SK-N-SH (cell line): ENCODE data around the gene RIOX2. TPM values are rescaled to one million over a fixed set of nuclear protein-coding genes. Genes with fewer than 3 reads are reported as not detected.

Experiments used
- CTCF ChIA-PET: fragments of 300-600, 350-600 bp; formaldehyde crosslinking; extraction: SDS; loops from one replicate; lab custom pipeline; 2021; lab: Yijun Ruan, JAX
- POLR2A ChIA-PET: fragments of 350-600 bp; sonication (Branson Sonifier 250); formaldehyde crosslinking; extraction: SDS; loops from one replicate; lab custom pipeline; 2020; ENCODE audit warnings: antibody characterized with exemption, inconsistent platforms; lab: Yijun Ruan, JAX
- DNase-seq: peaks from one replicate; pipeline ENCODE4 v3.0.0; 2012
- H2AFZ ChIP-seq: fragments of 200-600 bp; sonication (generic); 2 replicates; pipeline ENCODE4 v1.8.1; 2016; ENCODE audit warnings: antibody characterized with exemption, mild to moderate bottlenecking, low read depth
- H3F3A ChIP-seq: fragments of 200-600 bp; sonication (generic); replicated peaks from 2 replicates; pipeline ENCODE3; 2016; ENCODE audit warnings: antibody characterized with exemption, mild to moderate bottlenecking; ENCODE audit not compliant: insufficient read depth
- H3K27ac ChIP-seq, 2 experiments: fragments of 200-500 bp in 1 of 2; fragments of 200-600 bp in 1 of 2; sonication (Bioruptor generic) in 1 of 2; sonication (generic), shearing (Covaris generic) in 1 of 2; 2 replicates each; pipeline versions ENCODE4 v1.5.1 to v1.6.1; 2014 to 2016; ENCODE audit warnings: low read depth in 2 of 2, inconsistent platforms in 1 of 2, low read length in 1 of 2, mild to moderate bottlenecking in 1 of 2, mixed read lengths in 1 of 2
- H3K27me3 ChIP-seq: fragments of 200-600 bp; sonication (generic), shearing (Covaris generic); 2 replicates; pipeline ENCODE4 v1.6.1; 2016; ENCODE audit warnings: mixed run types; ENCODE audit not compliant: insufficient read depth
- H3K36me3 ChIP-seq, 2 experiments: fragments of 200-500 bp in 1 of 2; fragments of 200-600 bp in 1 of 2; sonication (Bioruptor generic) in 1 of 2; sonication (generic) in 1 of 2; replicated peaks in 1 of 2; 2 replicates each; pipeline versions ENCODE3 to v1.5.1; 2014 to 2016; ENCODE audit warnings: low read length in 1 of 2, mild to moderate bottlenecking in 1 of 2; ENCODE audit not compliant: insufficient read depth in 2 of 2, control insufficient read depth in 1 of 2
- H3K4me1 ChIP-seq, 2 experiments: fragments of 200-500 bp in 1 of 2; fragments of 200-600 bp in 1 of 2; sonication (Bioruptor generic) in 1 of 2; sonication (generic), shearing (Covaris generic) in 1 of 2; 2 replicates each; pipeline versions ENCODE4 v1.5.1 to v1.6.1; 2014 to 2016; ENCODE audit warnings: low read depth in 1 of 2, low read length in 1 of 2, mixed run types in 1 of 2; ENCODE audit not compliant: insufficient read depth in 2 of 2, control insufficient read depth in 1 of 2
- H3K4me2 ChIP-seq: fragments of 200-600 bp; sonication (generic), shearing (Covaris generic); 2 replicates; pipeline ENCODE4 v1.6.1; 2017; ENCODE audit warnings: mixed run types
- H3K4me3 ChIP-seq, 2 experiments: fragments of 200-500 bp in 1 of 2; fragments of 200-600 bp in 1 of 2; sonication (Bioruptor generic) in 1 of 2; sonication (generic), shearing (Covaris generic) in 1 of 2; 2 replicates each; pipeline versions ENCODE4 v1.5.1 to v1.8.1; 2014 to 2016; ENCODE audit warnings: low read depth in 2 of 2, inconsistent platforms in 1 of 2, low read length in 1 of 2, mild to moderate bottlenecking in 1 of 2, mixed read lengths in 1 of 2, moderate library complexity in 1 of 2
- H3K79me2 ChIP-seq: fragments of 200-600 bp; sonication (generic); 2 replicates; pipeline ENCODE4 v1.8.1; 2017; ENCODE audit warnings: mild to moderate bottlenecking; ENCODE audit not compliant: insufficient read depth
- H3K9ac ChIP-seq: fragments of 200-600 bp; sonication (generic); 2 replicates; pipeline ENCODE4 v1.6.1; 2017; ENCODE audit warnings: mixed run types
- H3K9me2 ChIP-seq: fragments of 200-600 bp; sonication (generic); 2 replicates; pipeline ENCODE4 v1.6.1; 2017; ENCODE audit warnings: mixed run types
- H3K9me3 ChIP-seq: fragments of 200-600 bp; sonication (generic); 2 replicates; pipeline ENCODE4 v1.6.1; 2017; ENCODE audit warnings: mixed run types, mild to moderate bottlenecking, moderate library complexity
- H4K20me1 ChIP-seq: fragments of 200-600 bp; sonication (generic); 2 replicates; pipeline ENCODE4 v1.6.1; 2017; ENCODE audit warnings: mild to moderate bottlenecking, mixed run types; ENCODE audit not compliant: insufficient read depth
- EP300 ChIP-seq, 2 experiments: IDR thresholded peaks; 2 replicates each; pipeline versions ENCODE4 v1.4.0 to v1.6.1; 2012; ENCODE audit warnings: borderline replicate concordance in 1 of 2, low read depth in 1 of 2, low read length in 1 of 2
- EZH2phosphoT487 ChIP-seq: fragments of 200-600 bp; sonication (generic); IDR thresholded peaks from 2 replicates; pipeline ENCODE4 v1.6.1; 2017; ENCODE audit warnings: low read depth, mixed run types, mild to moderate bottlenecking, antibody characterized with exemption, moderate library complexity, borderline replicate concordance
- FOXM1 ChIP-seq: IDR thresholded peaks from 2 replicates; pipeline ENCODE4 v1.4.0; 2012; ENCODE audit warnings: low read depth, mild to moderate bottlenecking
- GABPA ChIP-seq: IDR thresholded peaks from 2 replicates; pipeline ENCODE4 v1.4.0; 2012; ENCODE audit warnings: low read depth, mild to moderate bottlenecking
- JUND ChIP-seq: IDR thresholded peaks from 2 replicates; pipeline ENCODE4 v1.4.0; 2012
- MXI1 ChIP-seq: IDR thresholded peaks from 2 replicates; pipeline ENCODE4 v1.6.1; 2012; ENCODE audit warnings: mild to moderate bottlenecking, low read depth, low read length, improper control_type of control experiment
- RCOR1 ChIP-seq: fragments of 150-350 bp; IDR thresholded peaks from 2 replicates; pipeline ENCODE4 v1.6.1; 2017; ENCODE audit warnings: antibody characterized with exemption, low read length
- TEAD4 ChIP-seq: IDR thresholded peaks from 2 replicates; pipeline ENCODE4 v1.4.0; 2012; ENCODE audit warnings: mild to moderate bottlenecking, borderline replicate concordance; ENCODE audit not compliant: insufficient read depth
- WGBS: methylation state at CpG from one replicate; pipeline ENCODE4 v1.1.6; 2017; ENCODE audit warnings: low lambda C conversion rate; 5-methylcytosine and 5-hydroxymethylcytosine counted together
- polyA plus RNA-seq, 3 experiments: library from polyadenylated mRNA; depleted of rRNA; stranded (reverse); fragments of >200 nt; gene quantifications; 2 replicates each; pipeline ENCODE4 v1.2.3, GENCODE V29; 2012
- TF ChIP-seq, protein P1 (sequence below): IDR thresholded peaks from 2 replicates; pipeline ENCODE4 v1.6.1; 2012; ENCODE audit warnings: mild to moderate bottlenecking, low read depth, low read length, moderate library complexity
- TF ChIP-seq, protein P2 (sequence below): fragments of 200-600 bp; sonication (generic); IDR thresholded peaks from 2 replicates; pipeline ENCODE4 v1.6.1; 2017; ENCODE audit warnings: antibody characterized with exemption, mild to moderate bottlenecking, moderate library complexity
- TF ChIP-seq, protein P3 (sequence below): IDR thresholded peaks from 2 replicates; pipeline ENCODE4 v1.4.0; 2012; ENCODE audit warnings: low read depth
- TF ChIP-seq, protein P4 (sequence below): fragments of 150-350 bp; IDR thresholded peaks from 2 replicates; pipeline ENCODE4 v1.6.1; 2016; ENCODE audit warnings: mild to moderate bottlenecking, low read depth, low read length

Gene RIOX2
- polyA plus RNA-seq, 1 of the 3 experiments (the other 2 are of a cell fraction) = 12.9 TPM

DNA sequence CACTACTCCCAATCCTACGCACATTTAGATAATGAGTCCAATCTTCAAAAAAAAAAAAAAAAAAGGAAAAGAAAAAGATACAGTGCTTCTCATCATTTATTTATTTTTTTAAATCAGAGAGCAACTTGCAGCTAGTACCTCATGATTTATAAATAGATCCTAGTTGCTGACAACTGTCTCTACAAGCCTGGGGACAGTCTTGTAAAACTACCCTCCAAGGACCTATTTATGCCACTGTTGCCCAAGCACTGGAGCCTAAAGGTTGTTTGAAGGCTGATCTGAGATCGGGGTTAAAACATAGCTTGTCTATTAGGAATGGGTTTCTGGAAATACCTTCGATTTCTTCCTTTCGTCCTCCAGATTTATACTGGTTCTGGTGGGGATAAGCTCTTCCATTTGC lies 48.2 kb upstream of the RIOX2 start:
- 70% methylated on average over 4 of the region's 4 CpGs for WGBS
- H3K27me3 ChIP-seq = peaks cover 9% of the 10 kb centered on the region; the same call in 1 of the 2 replicates
- H4K20me1 ChIP-seq = no peaks in the 10 kb centered on the region
- H3F3A ChIP-seq = no peaks in the 10 kb centered on the region
- H3K79me2 ChIP-seq = no peaks in the 10 kb centered on the region
- no peak overlapping the region for H2AFZ ChIP-seq
- no peaks in the 10 kb centered on the region for H3K9me2 ChIP-seq
- no peaks in the 10 kb centered on the region for H3K4me1 ChIP-seq
- no peaks in the 10 kb centered on the region for H3K36me3 ChIP-seq
- no peak overlapping the region for H3K4me3 ChIP-seq
- H3K4me2 ChIP-seq = no peak overlapping the region
- DNase-seq = no peak
- no peaks in the 10 kb centered on the region for H3K9me3 ChIP-seq
- H3K27ac ChIP-seq = no peak overlapping the region
- POLR2A ChIA-PET = no interaction called here
- CTCF ChIA-PET = interaction anchor here (0.7 to 9.5 kb wide), 4 partner anchors 9 to 309 kb away, joined by 3 to 128 read pairs (median 4); no protein-coding TSS in a partner anchor
- H3K9ac ChIP-seq = no peak overlapping the region
- TF ChIP-seq MXI1 = no peak
- TF ChIP-seq EP300 (IDR thresholded peaks at IDR 0.05; ENCODE audit: borderline replicate concordance in 1 of 2, low read depth in 1 of 2, low read length in 1 of 2) = no peak
- TF ChIP-seq, protein P1, sequence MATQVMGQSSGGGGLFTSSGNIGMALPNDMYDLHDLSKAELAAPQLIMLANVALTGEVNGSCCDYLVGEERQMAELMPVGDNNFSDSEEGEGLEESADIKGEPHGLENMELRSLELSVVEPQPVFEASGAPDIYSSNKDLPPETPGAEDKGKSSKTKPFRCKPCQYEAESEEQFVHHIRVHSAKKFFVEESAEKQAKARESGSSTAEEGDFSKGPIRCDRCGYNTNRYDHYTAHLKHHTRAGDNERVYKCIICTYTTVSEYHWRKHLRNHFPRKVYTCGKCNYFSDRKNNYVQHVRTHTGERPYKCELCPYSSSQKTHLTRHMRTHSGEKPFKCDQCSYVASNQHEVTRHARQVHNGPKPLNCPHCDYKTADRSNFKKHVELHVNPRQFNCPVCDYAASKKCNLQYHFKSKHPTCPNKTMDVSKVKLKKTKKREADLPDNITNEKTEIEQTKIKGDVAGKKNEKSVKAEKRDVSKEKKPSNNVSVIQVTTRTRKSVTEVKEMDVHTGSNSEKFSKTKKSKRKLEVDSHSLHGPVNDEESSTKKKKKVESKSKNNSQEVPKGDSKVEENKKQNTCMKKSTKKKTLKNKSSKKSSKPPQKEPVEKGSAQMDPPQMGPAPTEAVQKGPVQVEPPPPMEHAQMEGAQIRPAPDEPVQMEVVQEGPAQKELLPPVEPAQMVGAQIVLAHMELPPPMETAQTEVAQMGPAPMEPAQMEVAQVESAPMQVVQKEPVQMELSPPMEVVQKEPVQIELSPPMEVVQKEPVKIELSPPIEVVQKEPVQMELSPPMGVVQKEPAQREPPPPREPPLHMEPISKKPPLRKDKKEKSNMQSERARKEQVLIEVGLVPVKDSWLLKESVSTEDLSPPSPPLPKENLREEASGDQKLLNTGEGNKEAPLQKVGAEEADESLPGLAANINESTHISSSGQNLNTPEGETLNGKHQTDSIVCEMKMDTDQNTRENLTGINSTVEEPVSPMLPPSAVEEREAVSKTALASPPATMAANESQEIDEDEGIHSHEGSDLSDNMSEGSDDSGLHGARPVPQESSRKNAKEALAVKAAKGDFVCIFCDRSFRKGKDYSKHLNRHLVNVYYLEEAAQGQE = no peak
- no peak for TF ChIP-seq TEAD4
- TF ChIP-seq JUND = no peak
- TF ChIP-seq RCOR1 = no peak
- no peak for TF ChIP-seq GABPA
- TF ChIP-seq, all 33 proteins: peak for 0

DNA sequence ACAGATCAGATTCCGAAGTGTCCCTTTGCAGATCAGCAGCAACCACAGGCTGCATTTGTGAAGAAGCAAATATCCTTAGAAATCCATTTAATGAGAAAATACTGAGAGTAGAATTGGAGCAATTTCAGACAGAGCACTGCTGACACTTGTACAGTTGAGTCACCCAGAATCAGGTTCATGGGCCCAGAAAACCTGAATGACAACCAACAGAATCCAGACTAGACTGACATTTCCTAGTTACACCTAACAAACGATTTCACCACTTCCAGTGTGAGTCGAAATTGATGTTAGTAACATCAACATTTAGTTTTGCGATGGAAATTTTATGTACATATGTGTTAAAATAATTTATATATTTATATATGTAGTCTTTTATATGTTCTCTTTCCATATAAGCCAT lies 46.1 kb upstream of the RIOX2 start:
- Histone ChIP-seq H3K9ac (no peak overlapping the region), H3K4me3 (no peak overlapping the region), H4K20me1 (no peaks in the 10 kb centered on the region), H3K27ac (no peak overlapping the region), H3K27me3 (peaks cover 9% of the 10 kb centered on the region; the same call in 1 of the 2 replicates), H2AFZ (no peak overlapping the region), H3K9me3 (no peaks in the 10 kb centered on the region), H3K4me2 (no peak overlapping the region), H3F3A (no peaks in the 10 kb centered on the region), H3K36me3 (no peaks in the 10 kb centered on the region), H3K9me2 (no peaks in the 10 kb centered on the region), H3K4me1 (no peaks in the 10 kb centered on the region), H3K79me2 (no peaks in the 10 kb centered on the region)
- 64% methylated on average over 4 of the region's 4 CpGs for WGBS
- ChIA-PET POLR2A (no interaction called here), CTCF (interaction anchor here (1.2 to 9.5 kb wide), 2 partner anchors 214 to 221 kb away, joined by 4 to 128 read pairs; no protein-coding TSS in a partner anchor)
- no peak for DNase-seq
- TF ChIP-seq EP300 (IDR thresholded peaks at IDR 0.05; ENCODE audit: borderline replicate concordance in 1 of 2, low read depth in 1 of 2, low read length in 1 of 2) = no peak
- TF ChIP-seq MXI1 = no peak
- TF ChIP-seq, protein P2, sequence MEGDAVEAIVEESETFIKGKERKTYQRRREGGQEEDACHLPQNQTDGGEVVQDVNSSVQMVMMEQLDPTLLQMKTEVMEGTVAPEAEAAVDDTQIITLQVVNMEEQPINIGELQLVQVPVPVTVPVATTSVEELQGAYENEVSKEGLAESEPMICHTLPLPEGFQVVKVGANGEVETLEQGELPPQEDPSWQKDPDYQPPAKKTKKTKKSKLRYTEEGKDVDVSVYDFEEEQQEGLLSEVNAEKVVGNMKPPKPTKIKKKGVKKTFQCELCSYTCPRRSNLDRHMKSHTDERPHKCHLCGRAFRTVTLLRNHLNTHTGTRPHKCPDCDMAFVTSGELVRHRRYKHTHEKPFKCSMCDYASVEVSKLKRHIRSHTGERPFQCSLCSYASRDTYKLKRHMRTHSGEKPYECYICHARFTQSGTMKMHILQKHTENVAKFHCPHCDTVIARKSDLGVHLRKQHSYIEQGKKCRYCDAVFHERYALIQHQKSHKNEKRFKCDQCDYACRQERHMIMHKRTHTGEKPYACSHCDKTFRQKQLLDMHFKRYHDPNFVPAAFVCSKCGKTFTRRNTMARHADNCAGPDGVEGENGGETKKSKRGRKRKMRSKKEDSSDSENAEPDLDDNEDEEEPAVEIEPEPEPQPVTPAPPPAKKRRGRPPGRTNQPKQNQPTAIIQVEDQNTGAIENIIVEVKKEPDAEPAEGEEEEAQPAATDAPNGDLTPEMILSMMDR = no peak
- TF ChIP-seq, protein P3, sequence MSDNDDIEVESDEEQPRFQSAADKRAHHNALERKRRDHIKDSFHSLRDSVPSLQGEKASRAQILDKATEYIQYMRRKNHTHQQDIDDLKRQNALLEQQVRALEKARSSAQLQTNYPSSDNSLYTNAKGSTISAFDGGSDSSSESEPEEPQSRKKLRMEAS = no peak
- no peak for TF ChIP-seq EZH2phosphoT487
- TF ChIP-seq, protein P4, sequence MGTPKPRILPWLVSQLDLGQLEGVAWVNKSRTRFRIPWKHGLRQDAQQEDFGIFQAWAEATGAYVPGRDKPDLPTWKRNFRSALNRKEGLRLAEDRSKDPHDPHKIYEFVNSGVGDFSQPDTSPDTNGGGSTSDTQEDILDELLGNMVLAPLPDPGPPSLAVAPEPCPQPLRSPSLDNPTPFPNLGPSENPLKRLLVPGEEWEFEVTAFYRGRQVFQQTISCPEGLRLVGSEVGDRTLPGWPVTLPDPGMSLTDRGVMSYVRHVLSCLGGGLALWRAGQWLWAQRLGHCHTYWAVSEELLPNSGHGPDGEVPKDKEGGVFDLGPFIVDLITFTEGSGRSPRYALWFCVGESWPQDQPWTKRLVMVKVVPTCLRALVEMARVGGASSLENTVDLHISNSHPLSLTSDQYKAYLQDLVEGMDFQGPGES = no peak
- TF ChIP-seq, protein P1 = no peak
- TF ChIP-seq JUND = no peak
- TF ChIP-seq FOXM1 = no peak
